GM19372 (cell line): ENCODE measurements around the gene MCTP2.

Experiments used
- ATAC-seq: cut with Tn5 transposase; IDR thresholded peaks from one replicate; pipeline ENCODE4 v1.9.1; 2021; ENCODE audit warnings: mild to moderate bottlenecking, low read depth, moderate library complexity; ENCODE audit not compliant: unreplicated experiment

MCTP2 gene

DNA sequence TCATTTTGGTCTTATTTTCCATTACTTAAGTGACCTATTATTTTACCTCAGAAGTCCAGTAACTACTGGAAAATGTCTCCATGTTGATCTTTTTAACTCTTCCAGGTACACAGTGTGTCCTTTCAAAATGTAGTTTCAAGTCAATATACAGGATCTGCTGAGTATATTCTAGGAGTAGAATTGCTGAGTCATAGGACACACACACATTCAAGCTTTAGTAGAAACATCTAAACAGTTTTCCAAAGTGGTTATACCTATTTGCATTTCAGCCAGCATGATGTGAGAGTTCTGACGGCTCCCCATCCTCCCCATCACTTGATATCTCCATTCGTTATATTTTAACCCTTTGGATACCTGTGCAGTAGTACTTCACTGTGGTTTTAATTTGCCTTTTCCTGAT is 271.9 kb downstream of the MCTP2 start:
- no peak for ATAC-seq

DNA sequence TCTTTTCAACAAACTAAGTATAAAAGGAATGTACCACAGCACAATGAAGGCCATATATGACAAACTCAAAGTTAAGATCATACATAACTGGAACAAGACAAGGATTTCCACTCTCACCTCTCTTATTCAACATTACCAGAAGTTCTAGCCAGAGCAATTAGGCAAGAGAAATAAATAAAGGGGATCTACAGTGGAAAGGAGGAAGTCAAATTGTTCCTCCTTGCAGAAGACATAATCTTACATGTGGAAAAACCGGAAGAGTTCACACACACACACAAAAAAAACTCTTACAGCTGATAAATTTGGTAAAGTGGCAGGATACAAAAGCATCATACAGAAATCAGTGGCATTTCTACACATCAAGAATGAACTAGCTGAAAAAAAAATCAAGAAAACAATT is 277.9 kb downstream of the MCTP2 start:
- ATAC-seq: no peak

DNA sequence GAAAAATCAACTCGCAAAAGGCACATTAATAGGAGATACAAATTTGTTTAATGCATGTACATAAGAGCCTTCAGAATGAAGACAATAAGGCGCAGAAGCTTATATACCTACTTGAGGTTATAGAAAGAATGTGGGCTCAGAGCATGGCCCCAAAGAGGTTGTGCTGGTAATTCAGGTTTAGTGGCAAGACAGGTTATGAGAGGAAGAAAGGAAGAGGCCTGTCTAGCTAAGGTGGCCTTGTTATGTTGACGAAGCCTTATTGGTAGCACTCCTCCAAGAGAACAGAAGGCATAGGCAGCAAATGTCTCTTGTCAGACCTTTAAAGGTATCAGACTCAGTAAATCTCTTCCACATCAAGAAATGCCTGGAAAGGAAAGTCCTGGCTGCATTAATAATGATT is 290.8 kb downstream of the MCTP2 start:
- ATAC-seq: no peak

DNA sequence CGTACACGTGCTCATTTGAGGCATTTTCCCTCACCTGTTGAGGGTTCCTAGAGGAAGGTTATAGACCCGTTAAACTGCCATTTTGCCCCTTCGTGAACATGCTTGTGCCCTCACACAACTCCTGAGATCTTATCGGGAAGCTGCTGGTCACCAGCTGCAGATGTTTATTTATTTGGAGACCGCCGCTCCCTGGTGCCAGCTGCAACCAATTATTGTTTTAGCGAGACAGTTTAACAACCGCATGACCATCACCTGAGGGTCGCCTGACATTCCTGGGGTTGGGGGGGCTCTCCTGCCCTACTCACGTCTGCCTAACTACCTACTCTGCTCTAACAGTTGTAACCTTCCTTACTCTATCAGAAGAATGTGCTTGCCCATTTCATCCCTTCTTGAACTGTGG is 292.5 kb downstream of the MCTP2 start:
- ATAC-seq: no peak

DNA sequence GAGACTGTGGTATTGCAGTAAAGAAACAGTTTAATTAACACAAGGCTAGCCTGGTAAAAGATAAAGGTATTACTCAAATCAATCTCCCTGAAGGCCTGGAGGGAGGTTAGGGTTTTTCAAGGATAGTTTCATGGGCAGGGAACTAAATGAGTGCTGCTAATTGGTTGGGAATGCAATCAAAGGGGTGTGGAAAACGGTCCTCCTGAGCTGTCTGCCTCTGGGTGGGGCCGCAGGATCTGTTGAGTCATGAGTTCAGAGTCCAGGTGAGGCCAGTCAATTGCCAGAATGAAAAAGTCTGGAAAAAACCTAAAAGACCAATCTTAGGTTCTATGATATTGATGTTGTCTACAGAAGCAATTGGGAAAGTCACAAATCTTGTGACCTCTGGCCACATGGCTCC is 293.2 kb downstream of the MCTP2 start:
- no peak for ATAC-seq

DNA sequence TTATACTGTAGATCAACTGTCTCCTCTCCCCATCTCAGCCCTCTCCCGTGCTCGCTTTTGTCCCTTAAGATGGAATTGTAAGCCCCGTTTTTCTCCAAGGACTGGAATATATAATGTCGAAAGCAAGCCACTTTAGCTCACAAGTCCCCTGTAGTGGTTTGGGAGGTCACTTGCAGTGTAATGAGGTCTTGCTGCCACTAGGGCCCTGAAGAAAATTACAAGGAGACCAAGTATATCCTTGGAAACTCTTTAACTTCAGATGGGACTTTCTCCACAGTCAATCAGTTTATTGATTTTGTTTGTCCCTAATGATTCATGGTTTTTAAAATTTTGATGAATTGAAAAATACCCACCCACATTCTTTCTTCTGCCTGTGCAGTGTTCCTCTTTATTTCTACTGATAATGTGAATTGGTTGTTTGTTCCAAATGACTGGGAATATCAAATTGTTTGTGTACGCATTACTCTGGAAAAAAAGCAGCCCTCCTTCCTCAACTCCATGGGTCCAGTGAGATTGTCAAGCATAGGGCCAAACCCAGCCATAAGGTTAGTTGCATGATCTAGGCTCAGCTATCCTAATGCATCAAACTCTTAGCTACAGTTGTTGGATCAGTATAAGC is 294.8 kb downstream of the MCTP2 start:
- ATAC-seq: no peak

DNA sequence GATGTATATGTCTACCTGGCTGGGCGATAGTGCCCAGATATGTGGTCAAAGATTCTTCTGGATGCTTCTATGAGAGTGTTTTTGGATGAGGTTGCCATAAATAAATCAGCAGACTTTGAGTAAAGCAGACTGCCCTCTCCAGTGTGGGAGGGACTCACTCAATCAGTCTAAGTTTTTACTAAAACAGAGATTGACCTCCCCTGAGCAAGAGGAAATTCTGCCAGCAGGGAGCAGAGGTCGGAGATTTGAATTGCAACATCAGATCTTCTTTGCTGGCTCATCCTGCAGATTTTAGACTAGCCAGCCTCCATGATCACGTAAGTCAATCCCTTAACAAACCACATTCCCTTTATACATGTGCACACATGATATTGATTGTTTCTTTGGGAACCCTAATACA is 300.9 kb downstream of the MCTP2 start:
- no peak for ATAC-seq
